Measurements from ENCODE around the gene IMMP2L. TPM values are rescaled to one million over a fixed set of nuclear protein-coding genes. Genes with fewer than 3 reads are reported as not detected.

Gene IMMP2L
- total and polyA plus RNA-seq, 2 of the 13 experiments (the other 11 are each of a cell fraction or from before 2014, with no cell fraction given), result 7.8 to 16.9 TPM

DNA sequence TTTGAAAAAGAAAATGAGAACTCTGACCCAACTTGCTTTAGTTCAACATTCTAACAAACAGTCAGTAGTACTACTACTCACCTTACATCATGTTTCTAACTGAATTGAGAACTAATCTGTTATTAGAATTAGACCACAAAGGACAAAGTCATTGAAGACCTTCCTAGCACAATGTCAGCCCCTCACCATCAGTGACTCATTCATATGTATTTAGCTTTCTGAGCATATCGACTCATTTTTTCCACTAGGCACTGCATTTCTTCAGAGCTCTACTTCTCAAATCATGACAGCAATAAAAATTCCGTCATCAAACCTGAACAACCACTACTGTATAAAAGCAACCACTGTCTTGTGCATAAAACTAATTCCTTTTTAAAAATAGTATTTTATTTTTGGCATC, 475.8 kb downstream of the IMMP2L start:
- no peaks in the 10 kb centered on the region for H3K79me2 ChIP-seq (ENCODE audit: insufficient read depth, low read length)
- BruUV-seq (replicated peaks), result no TSS peak
- H3K4me2 ChIP-seq (ENCODE audit: low read depth, low read length), result no peak overlapping the region
- no peak for FAIRE-seq
- no peak overlapping the region for H3K9ac ChIP-seq (ENCODE audit: insufficient read depth, low read depth, low read length)
- ChIA-PET POLR2A (no interaction called here), CTCF (ENCODE audit: low intra/inter-chr PET ratio, low total read pairs) (no interaction called here)
- 47% methylated on average over 2 of the region's 2 CpGs for WGBS (ENCODE audit: low lambda C conversion rate)
- in situ Hi-C loops (cut with HindIII; ENCODE audit: extremely low pct_ligation_motif_present, low pct_unique_long_range_greater_than_20kb) (loop anchor here (25.0 kb wide), 2 partner anchors 651 to 999 kb away; no protein-coding TSS in a partner anchor), intact Hi-C loops (cut with micrococcal nuclease; ENCODE audit: unreplicated experiment) (no loop called here)
- H3K27ac ChIP-seq (ENCODE audit: extremely low read length, insufficient read depth, low read length), result no peak overlapping the region
- TF ChIP-seq CCDC6 (CRISPR knock-in tag; IDR thresholded peaks at IDR 0.05) (no peak), ATAD3A (CRISPR knock-in tag; IDR thresholded peaks at IDR 0.05) (no peak), ZNF550 (CRISPR knock-in tag; IDR thresholded peaks at IDR 0.05; ENCODE audit: borderline replicate concordance) (no peak), ZBTB3 (CRISPR knock-in tag; IDR thresholded peaks at IDR 0.05; ENCODE audit: borderline replicate concordance, low read depth) (no peak), SUZ12 (IDR thresholded peaks at IDR 0.05; ENCODE audit: low read depth, low read length) (no peak), NAIF1 (CRISPR knock-in tag; IDR thresholded peaks at IDR 0.05; ENCODE audit: borderline replicate concordance) (no peak), ZNF33A (CRISPR knock-in tag; IDR thresholded peaks at IDR 0.05; ENCODE audit: borderline replicate concordance) (no peak), ZNF17 (CRISPR knock-in tag; IDR thresholded peaks at IDR 0.05) (no peak), FOXJ3 (CRISPR knock-in tag; IDR thresholded peaks at IDR 0.05; ENCODE audit: borderline replicate concordance) (no peak), ZNF589 (CRISPR knock-in tag; conservative IDR thresholded peaks at IDR 0.05) (no peak), DDIT3 (CRISPR knock-in tag; IDR thresholded peaks at IDR 0.05) (no peak), NR3C1 (CRISPR knock-in tag; IDR thresholded peaks at IDR 0.05) (no peak), ISL2 (CRISPR knock-in tag; IDR thresholded peaks at IDR 0.05) (no peak), ZNF382 (CRISPR knock-in tag; IDR thresholded peaks at IDR 0.05; ENCODE audit: borderline replicate concordance) (no peak), HHEX (CRISPR knock-in tag; IDR thresholded peaks at IDR 0.05) (no peak), ZNF674 (CRISPR knock-in tag; IDR thresholded peaks at IDR 0.05; ENCODE audit: low read depth) (no peak), ZNF615 (CRISPR knock-in tag; IDR thresholded peaks at IDR 0.05; ENCODE audit: borderline replicate concordance) (no peak), ZBTB1 (CRISPR knock-in tag; IDR thresholded peaks at IDR 0.05; ENCODE audit: borderline replicate concordance) (no peak)
- TF ChIP-seq, protein P1, sequence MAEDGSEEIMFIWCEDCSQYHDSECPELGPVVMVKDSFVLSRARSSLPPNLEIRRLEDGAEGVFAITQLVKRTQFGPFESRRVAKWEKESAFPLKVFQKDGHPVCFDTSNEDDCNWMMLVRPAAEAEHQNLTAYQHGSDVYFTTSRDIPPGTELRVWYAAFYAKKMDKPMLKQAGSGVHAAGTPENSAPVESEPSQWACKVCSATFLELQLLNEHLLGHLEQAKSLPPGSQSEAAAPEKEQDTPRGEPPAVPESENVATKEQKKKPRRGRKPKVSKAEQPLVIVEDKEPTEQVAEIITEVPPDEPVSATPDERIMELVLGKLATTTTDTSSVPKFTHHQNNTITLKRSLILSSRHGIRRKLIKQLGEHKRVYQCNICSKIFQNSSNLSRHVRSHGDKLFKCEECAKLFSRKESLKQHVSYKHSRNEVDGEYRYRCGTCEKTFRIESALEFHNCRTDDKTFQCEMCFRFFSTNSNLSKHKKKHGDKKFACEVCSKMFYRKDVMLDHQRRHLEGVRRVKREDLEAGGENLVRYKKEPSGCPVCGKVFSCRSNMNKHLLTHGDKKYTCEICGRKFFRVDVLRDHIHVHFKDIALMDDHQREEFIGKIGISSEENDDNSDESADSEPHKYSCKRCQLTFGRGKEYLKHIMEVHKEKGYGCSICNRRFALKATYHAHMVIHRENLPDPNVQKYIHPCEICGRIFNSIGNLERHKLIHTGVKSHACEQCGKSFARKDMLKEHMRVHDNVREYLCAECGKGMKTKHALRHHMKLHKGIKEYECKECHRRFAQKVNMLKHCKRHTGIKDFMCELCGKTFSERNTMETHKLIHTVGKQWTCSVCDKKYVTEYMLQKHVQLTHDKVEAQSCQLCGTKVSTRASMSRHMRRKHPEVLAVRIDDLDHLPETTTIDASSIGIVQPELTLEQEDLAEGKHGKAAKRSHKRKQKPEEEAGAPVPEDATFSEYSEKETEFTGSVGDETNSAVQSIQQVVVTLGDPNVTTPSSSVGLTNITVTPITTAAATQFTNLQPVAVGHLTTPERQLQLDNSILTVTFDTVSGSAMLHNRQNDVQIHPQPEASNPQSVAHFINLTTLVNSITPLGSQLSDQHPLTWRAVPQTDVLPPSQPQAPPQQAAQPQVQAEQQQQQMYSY (CRISPR knock-in tag; IDR thresholded peaks at IDR 0.05), result no peak
- TF ChIP-seq, protein P2, sequence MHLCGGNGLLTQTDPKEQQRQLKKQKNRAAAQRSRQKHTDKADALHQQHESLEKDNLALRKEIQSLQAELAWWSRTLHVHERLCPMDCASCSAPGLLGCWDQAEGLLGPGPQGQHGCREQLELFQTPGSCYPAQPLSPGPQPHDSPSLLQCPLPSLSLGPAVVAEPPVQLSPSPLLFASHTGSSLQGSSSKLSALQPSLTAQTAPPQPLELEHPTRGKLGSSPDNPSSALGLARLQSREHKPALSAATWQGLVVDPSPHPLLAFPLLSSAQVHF (CRISPR knock-in tag; IDR thresholded peaks at IDR 0.05), result no peak
- H2AFZ ChIP-seq (ENCODE audit: low read length), result no peak overlapping the region
- DNase-seq (ENCODE audit: low spot score), result no peak
- no peaks in the 10 kb centered on the region for H4K20me1 ChIP-seq (ENCODE audit: insufficient read depth, low read length)
- peaks cover 3% of the 10 kb centered on the region for H3K4me1 ChIP-seq (ENCODE audit: insufficient read depth, low read length)
- H3K9me3 ChIP-seq (ENCODE audit: low read length), result no peaks in the 10 kb centered on the region
- no peaks in the 10 kb centered on the region for H3K36me3 ChIP-seq (replicated peaks in 1 of 2; ENCODE audit: control insufficient read depth in 1 of 2, insufficient read depth in 2 of 2, low read length in 2 of 2)
- ATAC-seq, result no peak
- no peak overlapping the region for H3K4me3 ChIP-seq (replicated peaks in 1 of 3; ENCODE audit: insufficient read depth in 1 of 3, low read depth in 2 of 3, low read length in 3 of 3)
- H3K27me3 ChIP-seq (ENCODE audit: control insufficient read depth in 1 of 2, insufficient read depth in 2 of 2, low read length in 2 of 2), result no peaks in the 10 kb centered on the region

Measured in HepG2 (cell line).